ENCODE data around the gene KDM4C.

KDM4C gene

DNA sequence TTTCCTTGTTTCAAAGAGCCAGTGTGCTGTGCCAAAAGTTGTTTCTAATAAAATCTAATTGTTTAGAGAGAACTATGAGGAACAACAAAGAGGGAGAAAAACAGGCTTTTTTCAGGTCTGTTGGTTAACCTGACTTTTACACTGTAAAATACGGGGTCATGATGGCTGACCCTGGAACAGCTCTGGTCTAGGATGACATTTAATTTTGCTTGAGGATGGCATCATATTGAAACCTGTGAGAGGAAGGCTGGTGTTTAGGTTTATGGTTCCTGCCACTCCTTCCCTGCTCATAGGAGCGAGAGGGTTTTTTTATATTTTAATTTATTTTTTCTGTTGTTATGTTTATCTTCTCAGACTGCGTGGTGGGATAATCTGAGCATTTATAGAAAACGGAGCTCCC, 327.6 kb downstream of the KDM4C start:
- no peak overlapping the region for H3K27ac ChIP-seq (ENCODE audit: low read depth in 2 of 2, low read length in 2 of 2)
- H3K36me3 ChIP-seq (ENCODE audit: control insufficient read depth in 2 of 2, insufficient read depth in 2 of 2, low read length in 2 of 2) = peaks cover 0 to 9% of the 10 kb centered on the region in 2 donors
- H3K9me3 ChIP-seq (ENCODE audit: control insufficient read depth in 2 of 2, low read length in 2 of 2) = no peaks in the 10 kb centered on the region
- no peaks in the 10 kb centered on the region for H3K27me3 ChIP-seq (ENCODE audit: control insufficient read depth in 2 of 2, insufficient read depth in 2 of 2, low read length in 2 of 2)
- no peaks in the 10 kb centered on the region for H3K4me1 ChIP-seq (ENCODE audit: control insufficient read depth in 2 of 2, insufficient read depth in 2 of 2, low read length in 2 of 2)
- no peak overlapping the region for H3K9ac ChIP-seq (ENCODE audit: low read depth in 1 of 2, low read length in 2 of 2)
- H3K4me3 ChIP-seq (ENCODE audit: low read length in 2 of 2) = no peak overlapping the region

DNA sequence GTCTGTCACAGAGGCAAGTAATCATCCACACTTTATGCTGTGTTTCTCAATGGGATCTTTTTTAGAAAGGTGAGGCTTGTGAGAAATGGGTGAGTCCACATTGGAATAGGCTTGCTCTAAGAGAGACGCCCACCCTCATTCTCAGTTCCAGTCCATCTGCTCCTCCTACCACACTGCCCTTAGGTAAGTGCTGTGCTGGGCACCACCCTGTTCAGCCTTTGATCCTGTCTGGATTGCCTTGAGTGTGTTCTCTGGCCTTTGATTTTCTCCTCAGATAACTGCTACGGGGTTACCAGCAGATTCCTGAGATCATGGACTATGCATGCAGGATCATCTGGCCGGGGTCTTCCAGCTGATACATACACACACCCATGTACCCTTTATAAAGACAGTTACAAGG, 328.6 kb downstream of the KDM4C start:
- Histone ChIP-seq H3K9me3 (ENCODE audit: control insufficient read depth in 2 of 2, low read length in 2 of 2) (no peaks in the 10 kb centered on the region), H3K4me3 (ENCODE audit: low read length in 2 of 2) (no peak overlapping the region), H3K9ac (ENCODE audit: low read depth in 1 of 2, low read length in 2 of 2) (no peak overlapping the region), H3K36me3 (ENCODE audit: control insufficient read depth in 2 of 2, insufficient read depth in 2 of 2, low read length in 2 of 2) (peaks cover 0 to 6% of the 10 kb centered on the region in 2 donors), H3K27me3 (ENCODE audit: control insufficient read depth in 2 of 2, insufficient read depth in 2 of 2, low read length in 2 of 2) (no peaks in the 10 kb centered on the region), H3K27ac (ENCODE audit: low read depth in 2 of 2, low read length in 2 of 2) (no peak overlapping the region), H3K4me1 (ENCODE audit: control insufficient read depth in 2 of 2, insufficient read depth in 2 of 2, low read length in 2 of 2) (no peaks in the 10 kb centered on the region)

DNA sequence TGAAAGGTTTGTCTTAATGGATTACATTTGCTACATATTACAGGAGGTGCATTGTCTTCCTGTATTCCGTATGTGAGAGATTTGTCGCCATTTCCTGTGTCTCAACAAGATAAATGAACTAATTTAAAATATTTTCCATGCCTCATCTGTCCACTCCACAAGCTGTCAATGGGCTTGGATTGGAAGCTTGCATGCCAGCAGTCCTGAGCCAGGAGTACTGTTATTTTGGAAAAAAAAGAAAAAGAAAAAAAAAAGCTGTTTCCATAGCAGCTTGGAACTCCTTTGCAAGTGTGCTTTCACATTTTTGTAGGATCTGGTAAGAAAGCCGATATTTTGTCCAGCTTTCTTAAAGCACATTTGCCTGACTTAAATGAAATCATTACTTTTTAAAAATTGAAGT, 330.8 kb downstream of the KDM4C start:
- Histone ChIP-seq H3K27ac (ENCODE audit: low read depth in 2 of 2, low read length in 2 of 2) (no peak overlapping the region), H3K27me3 (ENCODE audit: control insufficient read depth in 2 of 2, insufficient read depth in 2 of 2, low read length in 2 of 2) (no peaks in the 10 kb centered on the region), H3K4me1 (ENCODE audit: control insufficient read depth in 2 of 2, insufficient read depth in 2 of 2, low read length in 2 of 2) (no peaks in the 10 kb centered on the region), H3K9me3 (ENCODE audit: control insufficient read depth in 2 of 2, low read length in 2 of 2) (no peaks in the 10 kb centered on the region), H3K9ac (ENCODE audit: low read depth in 1 of 2, low read length in 2 of 2) (no peak overlapping the region), H3K36me3 (ENCODE audit: control insufficient read depth in 2 of 2, insufficient read depth in 2 of 2, low read length in 2 of 2) (peaks cover 0 to 6% of the 10 kb centered on the region in 2 donors), H3K4me3 (ENCODE audit: low read length in 2 of 2) (no peak overlapping the region)

DNA sequence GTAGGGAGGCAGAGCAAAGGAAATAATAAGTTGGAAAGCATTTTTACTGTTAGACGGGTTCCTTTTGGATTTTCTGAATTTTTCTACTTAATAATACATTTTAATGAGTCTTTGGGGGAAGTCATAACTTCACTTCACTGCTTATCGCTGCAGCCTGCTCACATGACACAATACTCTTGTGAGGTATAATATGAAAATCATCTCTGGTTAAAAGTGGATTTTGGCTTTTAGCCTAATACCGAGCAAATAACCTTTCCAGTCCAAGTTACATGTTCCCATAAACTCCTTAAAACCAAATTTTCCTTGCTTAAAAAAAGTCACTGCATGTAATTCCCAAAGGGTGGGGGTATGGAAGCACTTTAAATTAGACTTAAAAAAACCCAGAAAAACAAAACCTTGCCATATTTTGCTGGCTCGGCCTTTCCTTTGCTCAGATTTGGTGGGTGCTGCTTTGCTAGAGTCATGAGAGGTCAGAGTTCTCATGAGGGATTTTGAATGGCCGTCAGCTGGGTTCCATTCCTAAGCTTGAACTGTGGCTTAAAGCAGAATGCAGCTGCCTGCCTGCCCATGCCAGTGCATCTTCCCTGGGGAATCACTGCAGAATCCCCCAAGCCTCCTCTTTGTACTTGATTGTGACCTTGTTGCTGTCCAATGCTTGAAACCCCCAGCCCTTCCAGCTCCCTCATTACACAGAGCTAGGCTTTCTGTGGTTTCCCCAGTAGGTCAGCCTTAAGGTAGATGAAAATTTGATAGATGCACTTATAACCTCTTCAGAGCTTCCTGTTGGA, 331.8 kb downstream of the KDM4C start:
- Histone ChIP-seq H3K36me3 (ENCODE audit: control insufficient read depth in 2 of 2, insufficient read depth in 2 of 2, low read length in 2 of 2) (peaks cover 0 to 6% of the 10 kb centered on the region in 2 donors), H3K9me3 (ENCODE audit: control insufficient read depth in 2 of 2, low read length in 2 of 2) (no peaks in the 10 kb centered on the region), H3K9ac (ENCODE audit: low read depth in 1 of 2, low read length in 2 of 2) (no peak overlapping the region), H3K4me3 (ENCODE audit: low read length in 2 of 2) (no peak overlapping the region), H3K4me1 (ENCODE audit: control insufficient read depth in 2 of 2, insufficient read depth in 2 of 2, low read length in 2 of 2) (no peaks in the 10 kb centered on the region), H3K27ac (ENCODE audit: low read depth in 2 of 2, low read length in 2 of 2) (no peak overlapping the region), H3K27me3 (ENCODE audit: control insufficient read depth in 2 of 2, insufficient read depth in 2 of 2, low read length in 2 of 2) (no peaks in the 10 kb centered on the region)

DNA sequence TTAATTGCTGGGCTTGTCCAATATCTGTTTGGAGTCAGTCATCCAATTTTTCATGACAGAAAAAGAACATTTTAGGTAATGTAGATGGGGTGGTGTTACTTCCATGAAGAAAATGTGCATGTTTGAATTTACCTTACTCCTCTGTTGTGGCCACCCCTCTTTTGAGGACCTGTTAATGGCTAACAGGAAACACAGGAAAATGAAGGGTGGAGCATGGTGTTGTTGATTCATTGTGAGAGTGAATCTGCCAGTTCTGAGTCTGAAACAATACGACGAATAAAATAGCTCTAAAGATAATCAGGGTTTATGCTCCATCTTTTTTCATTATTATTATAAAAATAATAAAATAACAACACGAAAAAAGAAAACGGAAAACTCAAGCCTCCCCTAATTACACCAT, 335.3 kb downstream of the KDM4C start:
- H3K4me1 ChIP-seq (ENCODE audit: control insufficient read depth in 2 of 2, insufficient read depth in 2 of 2, low read length in 2 of 2) = no peaks in the 10 kb centered on the region
- no peaks in the 10 kb centered on the region for H3K9me3 ChIP-seq (ENCODE audit: control insufficient read depth in 2 of 2, low read length in 2 of 2)
- H3K9ac ChIP-seq (ENCODE audit: low read depth in 1 of 2, low read length in 2 of 2) = no peak overlapping the region
- H3K27me3 ChIP-seq (ENCODE audit: control insufficient read depth in 2 of 2, insufficient read depth in 2 of 2, low read length in 2 of 2) = no peaks in the 10 kb centered on the region
- H3K36me3 ChIP-seq (ENCODE audit: control insufficient read depth in 2 of 2, insufficient read depth in 2 of 2, low read length in 2 of 2) = no peaks in the 10 kb centered on the region
- no peak overlapping the region for H3K4me3 ChIP-seq (ENCODE audit: low read length in 2 of 2)
- no peak overlapping the region for H3K27ac ChIP-seq (ENCODE audit: low read depth in 2 of 2, low read length in 2 of 2)

DNA sequence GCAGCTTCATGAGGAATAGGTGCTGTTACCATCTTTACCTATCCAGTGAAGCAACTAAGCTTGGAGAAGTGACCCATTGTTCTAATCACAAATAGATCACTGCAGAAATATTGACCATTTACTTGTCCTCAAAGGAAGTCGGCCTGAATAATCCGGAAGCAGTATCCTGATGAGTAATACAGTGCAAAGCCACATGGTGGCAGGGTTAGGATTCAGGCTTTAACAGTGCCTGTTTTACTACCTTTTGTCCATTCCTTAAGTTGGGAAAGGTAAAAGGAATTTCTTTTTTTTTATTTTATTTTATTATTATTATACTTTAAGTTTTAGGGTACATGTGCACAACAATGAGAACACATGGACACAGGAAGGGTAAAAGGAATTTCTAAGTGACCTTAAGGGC, 336.3 kb downstream of the KDM4C start:
- Histone ChIP-seq H3K36me3 (ENCODE audit: control insufficient read depth in 2 of 2, insufficient read depth in 2 of 2, low read length in 2 of 2) (no peaks in the 10 kb centered on the region), H3K9ac (ENCODE audit: low read depth in 1 of 2, low read length in 2 of 2) (no peak overlapping the region), H3K4me1 (ENCODE audit: control insufficient read depth in 2 of 2, insufficient read depth in 2 of 2, low read length in 2 of 2) (no peaks in the 10 kb centered on the region), H3K27me3 (ENCODE audit: control insufficient read depth in 2 of 2, insufficient read depth in 2 of 2, low read length in 2 of 2) (no peaks in the 10 kb centered on the region), H3K4me3 (ENCODE audit: low read length in 2 of 2) (no peak overlapping the region), H3K27ac (ENCODE audit: low read depth in 2 of 2, low read length in 2 of 2) (no peak overlapping the region), H3K9me3 (ENCODE audit: control insufficient read depth in 2 of 2, low read length in 2 of 2) (no peaks in the 10 kb centered on the region)

DNA sequence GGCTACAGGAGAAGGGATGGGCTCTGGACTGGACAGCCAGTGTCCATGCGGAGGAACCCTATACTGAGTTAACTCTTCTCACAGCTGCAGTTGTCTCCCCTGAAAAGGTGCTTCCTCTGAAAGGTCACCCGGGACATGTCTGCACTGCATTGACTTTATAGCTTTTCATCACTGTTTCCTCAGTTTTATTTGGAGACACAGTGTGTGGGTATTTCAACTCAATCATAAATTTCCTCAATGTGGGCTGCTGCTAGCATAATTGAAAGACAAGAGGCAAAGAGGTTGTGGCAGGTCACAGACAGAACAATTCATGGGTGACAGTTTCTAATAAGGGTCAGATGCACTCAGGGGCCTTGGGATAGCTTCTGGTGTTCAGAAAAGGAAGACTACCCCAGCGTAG, 336.8 kb downstream of the KDM4C start:
- no peaks in the 10 kb centered on the region for H3K9me3 ChIP-seq (ENCODE audit: control insufficient read depth in 2 of 2, low read length in 2 of 2)
- H3K9ac ChIP-seq (ENCODE audit: low read depth in 1 of 2, low read length in 2 of 2) = no peak overlapping the region
- no peak overlapping the region for H3K27ac ChIP-seq (ENCODE audit: low read depth in 2 of 2, low read length in 2 of 2)
- no peaks in the 10 kb centered on the region for H3K4me1 ChIP-seq (ENCODE audit: control insufficient read depth in 2 of 2, insufficient read depth in 2 of 2, low read length in 2 of 2)
- no peak overlapping the region for H3K4me3 ChIP-seq (ENCODE audit: low read length in 2 of 2)
- no peaks in the 10 kb centered on the region for H3K27me3 ChIP-seq (ENCODE audit: control insufficient read depth in 2 of 2, insufficient read depth in 2 of 2, low read length in 2 of 2)
- no peaks in the 10 kb centered on the region for H3K36me3 ChIP-seq (ENCODE audit: control insufficient read depth in 2 of 2, insufficient read depth in 2 of 2, low read length in 2 of 2)

DNA sequence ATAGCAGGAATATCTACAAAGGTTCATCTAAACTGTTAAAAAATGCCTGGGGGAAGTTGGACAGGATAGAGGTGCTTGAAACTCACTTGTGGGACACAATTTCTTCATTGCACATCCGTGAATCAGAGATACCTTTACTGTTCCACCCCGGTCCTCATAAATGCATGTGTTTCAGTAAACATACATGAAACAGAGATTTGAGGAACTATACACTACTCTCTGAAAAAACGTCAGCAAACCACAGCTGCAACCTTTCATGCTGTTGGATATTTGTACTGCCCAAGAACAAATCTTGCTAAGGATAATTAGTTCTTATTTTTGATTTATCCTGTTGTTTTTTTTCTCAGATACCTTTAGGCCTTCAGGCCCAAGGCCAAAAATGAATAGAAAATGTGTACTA, 337.3 kb downstream of the KDM4C start:
- no peak overlapping the region for H3K27ac ChIP-seq (ENCODE audit: low read depth in 2 of 2, low read length in 2 of 2)
- H3K4me1 ChIP-seq (ENCODE audit: control insufficient read depth in 2 of 2, insufficient read depth in 2 of 2, low read length in 2 of 2) = no peaks in the 10 kb centered on the region
- H3K4me3 ChIP-seq (ENCODE audit: low read length in 2 of 2) = no peak overlapping the region
- H3K27me3 ChIP-seq (ENCODE audit: control insufficient read depth in 2 of 2, insufficient read depth in 2 of 2, low read length in 2 of 2) = no peaks in the 10 kb centered on the region
- H3K36me3 ChIP-seq (ENCODE audit: control insufficient read depth in 2 of 2, insufficient read depth in 2 of 2, low read length in 2 of 2) = no peaks in the 10 kb centered on the region
- H3K9ac ChIP-seq (ENCODE audit: low read depth in 1 of 2, low read length in 2 of 2) = no peak overlapping the region
- H3K9me3 ChIP-seq (ENCODE audit: control insufficient read depth in 2 of 2, low read length in 2 of 2) = no peaks in the 10 kb centered on the region

DNA sequence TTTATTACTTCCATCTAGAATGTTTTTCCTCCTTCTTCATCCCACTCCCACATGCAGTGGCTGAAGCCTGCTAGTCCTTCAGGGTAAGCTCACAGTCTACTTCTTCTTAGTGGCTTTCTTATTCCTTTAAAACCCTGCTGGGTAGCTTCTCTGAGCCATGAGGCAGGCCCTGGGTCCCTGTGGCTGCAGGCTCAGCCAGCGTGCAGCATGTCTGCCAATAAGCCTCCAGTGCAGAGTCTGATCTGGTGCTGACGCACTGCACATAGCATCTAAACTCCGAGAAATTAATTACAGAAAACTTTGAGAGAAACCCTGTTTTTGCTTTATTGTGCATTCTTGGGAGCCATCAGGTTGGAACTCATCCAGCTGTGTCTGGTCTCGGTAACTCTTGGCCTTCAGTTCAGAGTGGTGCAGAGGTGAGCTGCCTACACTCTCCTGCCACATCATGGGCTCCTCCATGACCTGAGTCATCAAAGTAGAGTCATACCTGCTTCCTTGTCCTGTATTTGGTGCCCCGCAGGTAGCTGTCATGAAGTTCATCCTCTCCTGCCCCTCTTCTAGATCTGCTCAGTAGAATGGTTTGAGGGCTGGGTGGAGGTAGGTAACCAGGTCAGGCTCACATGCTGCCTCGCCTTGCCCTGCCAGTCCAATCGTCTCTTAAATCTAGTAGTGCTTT, 339.4 kb downstream of the KDM4C start:
- H3K27ac ChIP-seq (ENCODE audit: low read depth in 2 of 2, low read length in 2 of 2) = no peak overlapping the region
- no peak overlapping the region for H3K9ac ChIP-seq (ENCODE audit: low read depth in 1 of 2, low read length in 2 of 2)
- no peak overlapping the region for H3K4me3 ChIP-seq (ENCODE audit: low read length in 2 of 2)
- H3K4me1 ChIP-seq (ENCODE audit: control insufficient read depth in 2 of 2, insufficient read depth in 2 of 2, low read length in 2 of 2) = no peaks in the 10 kb centered on the region
- H3K36me3 ChIP-seq (ENCODE audit: control insufficient read depth in 2 of 2, insufficient read depth in 2 of 2, low read length in 2 of 2) = no peaks in the 10 kb centered on the region
- H3K27me3 ChIP-seq (ENCODE audit: control insufficient read depth in 2 of 2, insufficient read depth in 2 of 2, low read length in 2 of 2) = no peaks in the 10 kb centered on the region
- no peaks in the 10 kb centered on the region for H3K9me3 ChIP-seq (ENCODE audit: control insufficient read depth in 2 of 2, low read length in 2 of 2)

DNA sequence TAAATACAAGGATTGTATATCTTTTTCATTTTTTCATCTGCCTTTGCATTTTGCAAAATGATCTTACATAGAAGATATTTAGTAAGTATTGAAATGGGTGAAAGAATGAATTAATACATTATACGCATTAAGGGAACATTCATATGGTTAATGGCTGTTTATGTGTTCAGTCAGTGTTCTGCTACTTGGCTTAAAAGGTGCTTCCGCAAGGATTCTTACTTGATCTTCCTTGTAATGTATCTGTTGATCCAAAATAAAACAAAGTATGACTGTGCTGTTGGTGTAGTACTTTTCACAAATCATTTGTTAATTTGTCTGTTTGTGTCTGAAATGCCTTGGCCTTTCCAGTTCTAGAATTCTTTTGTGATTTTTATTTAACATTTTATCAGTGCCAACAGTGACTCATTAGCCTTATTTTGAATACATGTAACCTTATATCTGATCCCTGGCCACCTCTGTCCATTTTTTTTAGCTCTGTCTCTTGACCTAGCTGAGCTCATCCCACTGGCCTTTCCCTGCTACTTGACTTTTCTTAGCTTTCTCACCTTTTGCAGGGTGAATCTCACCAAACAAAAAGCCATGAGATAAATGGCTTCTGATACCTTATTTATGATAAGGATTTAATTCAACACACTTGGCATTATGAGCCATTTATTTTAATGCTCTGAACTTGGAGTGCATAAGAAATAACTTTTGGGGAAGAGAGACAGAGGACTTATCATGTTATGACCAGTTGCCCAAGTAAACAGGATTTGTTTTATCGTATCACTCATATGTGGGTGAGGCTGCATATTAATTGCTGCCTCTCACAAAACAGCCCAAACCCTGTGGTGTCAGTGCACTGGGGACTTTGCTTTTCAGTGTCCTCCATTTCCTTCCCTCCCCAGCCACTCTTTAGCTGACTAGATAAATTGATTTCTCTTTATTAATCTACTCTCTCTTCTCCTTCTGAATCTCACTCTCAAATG, 340.3 kb downstream of the KDM4C start:
- no peak overlapping the region for H3K9ac ChIP-seq (ENCODE audit: low read depth in 1 of 2, low read length in 2 of 2)
- H3K36me3 ChIP-seq (ENCODE audit: control insufficient read depth in 2 of 2, insufficient read depth in 2 of 2, low read length in 2 of 2) = no peaks in the 10 kb centered on the region
- H3K9me3 ChIP-seq (ENCODE audit: control insufficient read depth in 2 of 2, low read length in 2 of 2) = no peaks in the 10 kb centered on the region
- no peaks in the 10 kb centered on the region for H3K4me1 ChIP-seq (ENCODE audit: control insufficient read depth in 2 of 2, insufficient read depth in 2 of 2, low read length in 2 of 2)
- H3K4me3 ChIP-seq (ENCODE audit: low read length in 2 of 2) = no peak overlapping the region
- no peaks in the 10 kb centered on the region for H3K27me3 ChIP-seq (ENCODE audit: control insufficient read depth in 2 of 2, insufficient read depth in 2 of 2, low read length in 2 of 2)
- H3K27ac ChIP-seq (ENCODE audit: low read depth in 2 of 2, low read length in 2 of 2) = no peak overlapping the region

All from mucosa of rectum (tissue), 2 donors.